ENCODE results near the gene ZNF143. TPM values are rescaled to one million over a fixed set of nuclear protein-coding genes. Genes with fewer than 3 reads are reported as not detected.
A peak's percentile ranks its signal among the peaks of the same experiment; 100 is the strongest.

The ZNF143 gene
- total RNA-seq, 4 donors from 2014 or later: 33.3 to 42.6 (median 36.9) TPM

GRCh38 chr11:9562716-9563115, 101.9 kb downstream of the ZNF143 start:
- in situ Hi-C loops (cut with MboI; ENCODE audit: low sequenced_read_pairs in 4 of 4) (no loop called here), intact Hi-C loops (cut with DNase I; ENCODE audit: low total_unique reads) (no loop called here)
- Histone ChIP-seq H3K27ac (no peak overlapping the region), H3K36me3 (no peaks in the 10 kb centered on the region), H3K27me3 (no peaks in the 10 kb centered on the region), H3K9me3 (no peaks in the 10 kb centered on the region), H3K4me1 (peaks cover 7 to 10% of the 10 kb centered on the region in 2 donors), H3K4me3 (no peak overlapping the region)
- ATAC-seq (no peak), DNase-seq (no peak)
- TF ChIP-seq CTCF (IDR thresholded peaks at IDR 0.05 in 4 of 5, conservative IDR thresholded peaks at IDR 0.05 in 1 of 5): no peak
- TF ChIP-seq POLR2A (IDR thresholded peaks at IDR 0.05): no peak

- intact Hi-C loops (cut with DNase I; ENCODE audit: low total_unique reads): no loop called here
- Histone ChIP-seq H3K36me3 (no peaks in the 10 kb centered on the region), H3K9me3 (no peaks in the 10 kb centered on the region), H3K4me3 (no peak overlapping the region), H3K27me3 (no peaks in the 10 kb centered on the region), H3K27ac (no peak overlapping the region), H3K4me1 (peaks cover 7 to 10% of the 10 kb centered on the region in 2 donors)
- TF ChIP-seq CTCF (IDR thresholded peaks at IDR 0.05 in 4 of 5, conservative IDR thresholded peaks at IDR 0.05 in 1 of 5) (no peak), POLR2A (IDR thresholded peaks at IDR 0.05) (no peak)
- ATAC-seq (no peak), DNase-seq (no peak)
- in situ Hi-C loops (cut with MboI; ENCODE audit: low sequenced_read_pairs in 4 of 4): no loop called here
Observed at GRCh38 chr11:9563196-9563730, 102.5 kb downstream of the ZNF143 start.

- H3K27ac ChIP-seq: peak overlapping the region; percentile 65 to 78 (median 68)
- intact Hi-C loops (cut with DNase I; ENCODE audit: low total_unique reads): no loop called here
Observed at GRCh38 chr11:9565822-9566560, 105.2 kb downstream of the ZNF143 start.

GRCh38 chr11:9566561-9567063, 105.8 kb downstream of the ZNF143 start:
- DNase-seq (no peak), ATAC-seq (no peak)
- in situ Hi-C loops (cut with MboI; ENCODE audit: low sequenced_read_pairs in 4 of 4) (no loop called here), intact Hi-C loops (cut with DNase I; ENCODE audit: low total_unique reads) (no loop called here)
- no peaks in the 10 kb centered on the region for H3K27me3 ChIP-seq
- no peaks in the 10 kb centered on the region for H3K9me3 ChIP-seq
- no peaks in the 10 kb centered on the region for H3K36me3 ChIP-seq
- H3K4me3 ChIP-seq: no peak overlapping the region
- TF ChIP-seq POLR2A (IDR thresholded peaks at IDR 0.05) (no peak), CTCF (IDR thresholded peaks at IDR 0.05 in 4 of 5, conservative IDR thresholded peaks at IDR 0.05 in 1 of 5) (no peak)
- H3K4me1 ChIP-seq: peaks cover 10% of the 10 kb centered on the region in 2 donors
- peak overlapping the region; percentile 65 to 78 (median 68) for H3K27ac ChIP-seq

More at GRCh38 chr11:9565822-9566560, 105.2 kb downstream of the ZNF143 start:
- no peaks in the 10 kb centered on the region for H3K36me3 ChIP-seq
- in situ Hi-C loops (cut with MboI; ENCODE audit: low sequenced_read_pairs in 4 of 4): no loop called here
- peak in 1 of 2 donors; percentile 49 for DNase-seq
- peak; percentile 27 to 55 for TF ChIP-seq POLR2A (IDR thresholded peaks at IDR 0.05)
- no peak for TF ChIP-seq CTCF (IDR thresholded peaks at IDR 0.05 in 4 of 5, conservative IDR thresholded peaks at IDR 0.05 in 1 of 5)
- H3K4me3 ChIP-seq: no peak overlapping the region
- H3K4me1 ChIP-seq: peaks cover 10% of the 10 kb centered on the region in 2 donors
- ATAC-seq: peak; percentile 85 to 91
- H3K9me3 ChIP-seq: no peaks in the 10 kb centered on the region
- H3K27me3 ChIP-seq: no peaks in the 10 kb centered on the region

Data from gastrocnemius medialis (tissue), 4 donors.